SKM-1 (cell line): ENCODE results near the gene SLAMF1.

Experiments
- DNase-seq: peaks from one replicate; lab custom pipeline; 2025; ENCODE audit not compliant: unreplicated experiment; lab: John Stamatoyannopoulos, UW

SLAMF1 gene

GRCh38 chr1:160625725-160626498 lies 20.9 kb downstream of the SLAMF1 start:
- DNase-seq: peak; percentile 46

- DNase-seq: no peak
These were observed 21.5 kb downstream of the SLAMF1 start for GRCh38 chr1:160625321-160625720.

- no peak for DNase-seq
These were observed 22.4 kb downstream of the SLAMF1 start for GRCh38 chr1:160624464-160624863.

- DNase-seq: no peak
These were observed 23.0 kb downstream of the SLAMF1 start for GRCh38 chr1:160623862-160624261.

GRCh38 chr1:160623227-160623633 lies 23.6 kb downstream of the SLAMF1 start:
- DNase-seq: no peak

- no peak for DNase-seq
These were observed 24.2 kb downstream of the SLAMF1 start for GRCh38 chr1:160622501-160623226.

GRCh38 chr1:160621633-160622413 lies 25.0 kb downstream of the SLAMF1 start:
- no peak for DNase-seq

GRCh38 chr1:160620942-160621632 lies 25.8 kb downstream of the SLAMF1 start:
- no peak for DNase-seq

- DNase-seq: no peak
These were observed 27.0 kb downstream of the SLAMF1 start for GRCh38 chr1:160619742-160620277.

GRCh38 chr1:160618763-160619274 lies 28.0 kb downstream of the SLAMF1 start:
- DNase-seq: peak; percentile 32

- DNase-seq: no peak
These were observed 28.5 kb downstream of the SLAMF1 start for GRCh38 chr1:160618327-160618726.

- DNase-seq: no peak
These were observed 31.2 kb downstream of the SLAMF1 start for GRCh38 chr1:160615660-160616059.

GRCh38 chr1:160614410-160614809 lies 32.4 kb downstream of the SLAMF1 start:
- DNase-seq: no peak

- DNase-seq: no peak
These were observed 34.1 kb downstream of the SLAMF1 start for GRCh38 chr1:160612613-160613218.

- no peak for DNase-seq
These were observed 36.1 kb downstream of the SLAMF1 start for GRCh38 chr1:160610569-160611242.

GRCh38 chr1:160608941-160609340 lies 37.9 kb downstream of the SLAMF1 start:
- no peak for DNase-seq

- no peak for DNase-seq
These were observed 38.3 kb downstream of the SLAMF1 start for GRCh38 chr1:160608514-160608913.

- DNase-seq: no peak
These were observed 38.8 kb downstream of the SLAMF1 start for GRCh38 chr1:160608057-160608456.

- DNase-seq: no peak
These were observed 39.2 kb downstream of the SLAMF1 start for GRCh38 chr1:160607672-160608032.
